IPS-11a (cell line): ENCODE results near the gene EIF6.

ENCODE experiments used
- H3K4me3 ChIP-seq: one replicate; pipeline ENCODE4 v1.5.1; 2013; ENCODE audit warnings: low read depth, low read length, control low read depth

The EIF6 gene

GRCh38 chr20:35281506-35282101 lies 3.0 kb downstream of the EIF6 start:
- no peak overlapping the region for H3K4me3 ChIP-seq

GRCh38 chr20:35280523-35280922 lies 4.0 kb downstream of the EIF6 start:
- no peak overlapping the region for H3K4me3 ChIP-seq

- no peak overlapping the region for H3K4me3 ChIP-seq
Measured at GRCh38 chr20:35279533-35280174, 4.9 kb downstream of the EIF6 start.

GRCh38 chr20:35279040-35279439 lies 5.5 kb downstream of the EIF6 start:
- H3K4me3 ChIP-seq: no peak overlapping the region

DNA sequence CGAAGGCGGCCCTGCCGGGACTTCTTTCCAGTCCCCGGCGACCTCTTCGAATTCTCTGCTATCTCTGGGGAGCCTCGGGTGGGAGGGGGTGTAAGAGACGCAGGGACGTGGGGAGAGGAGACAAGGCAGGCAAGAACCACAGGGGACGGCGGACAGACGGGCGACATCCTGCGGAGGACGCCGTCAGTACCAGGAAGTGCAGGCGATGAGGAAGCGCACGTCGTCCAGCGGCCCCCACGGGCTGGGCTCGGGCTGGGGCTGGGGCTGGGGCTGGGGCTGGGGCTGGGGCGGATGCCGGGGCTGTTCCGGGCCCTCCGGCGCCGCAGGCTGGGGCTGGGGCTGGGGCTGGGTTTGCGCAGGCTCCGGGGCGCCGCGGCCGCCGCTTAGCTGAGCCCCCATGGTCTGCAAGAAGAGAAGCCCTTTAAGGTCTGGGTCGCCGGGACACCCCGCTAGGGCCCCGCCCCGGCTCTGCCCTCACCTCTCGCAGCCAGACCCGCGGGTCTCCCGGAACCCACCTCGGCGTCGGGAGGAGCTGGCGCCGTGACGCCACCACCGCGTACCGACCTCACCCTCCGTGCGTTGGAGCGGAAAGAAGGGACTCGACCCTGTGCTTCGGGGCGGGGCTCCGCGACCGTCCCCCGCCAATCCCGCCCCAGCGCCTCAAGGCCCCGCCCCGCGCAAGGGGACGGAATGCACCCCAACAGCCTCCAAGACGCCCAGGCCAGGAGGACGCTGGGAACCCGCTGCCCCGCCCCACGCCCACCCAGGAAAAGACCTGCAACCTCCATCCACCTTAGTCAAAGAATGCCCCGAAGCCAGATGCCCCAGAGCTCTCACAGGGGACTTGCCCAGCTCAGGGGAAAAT lies 6.8 kb downstream of the EIF6 start, which contains the start of gene MMP24OS:
TSS of gene MMP24OS (minus strand) at position 592 of the 865 bp plus-strand sequence. CDS start at position 399, 193 bp downstream.
- peak within 1 kb of the TSS; percentile 68 for H3K4me3 ChIP-seq

- peak overlapping the region; percentile 68 for H3K4me3 ChIP-seq
Measured at GRCh38 chr20:35277127-35277526, 7.4 kb downstream of the EIF6 start.

- no peak overlapping the region for H3K4me3 ChIP-seq
Measured at GRCh38 chr20:35276408-35276807, 8.2 kb downstream of the EIF6 start.

DNA sequence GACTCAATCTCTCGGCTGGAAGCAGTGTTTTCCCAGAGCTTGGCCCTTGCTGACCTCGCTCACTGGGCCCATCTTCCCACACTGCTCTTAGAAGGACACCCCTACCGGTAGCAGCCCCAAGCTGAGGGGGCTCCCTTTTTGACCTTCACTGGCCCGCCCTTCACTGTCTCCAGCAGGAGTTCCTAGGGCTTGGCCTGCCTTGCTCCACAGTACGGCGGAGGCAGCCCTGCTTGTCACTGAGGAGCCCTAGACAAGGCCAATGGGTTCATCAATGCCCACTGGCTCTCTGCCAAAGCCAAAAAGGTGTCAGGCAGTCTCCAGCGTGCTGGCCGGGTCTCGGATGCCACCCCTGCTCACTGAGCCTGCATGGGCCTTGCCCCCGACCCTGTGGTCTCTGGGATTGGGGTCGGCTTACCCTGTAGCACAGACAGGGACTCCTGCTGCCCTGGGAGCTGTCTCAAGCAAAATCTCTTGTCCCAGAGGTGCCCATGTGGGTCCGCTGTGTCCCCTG lies 8.8 kb downstream of the EIF6 start:
- no peak overlapping the region for H3K4me3 ChIP-seq

DNA sequence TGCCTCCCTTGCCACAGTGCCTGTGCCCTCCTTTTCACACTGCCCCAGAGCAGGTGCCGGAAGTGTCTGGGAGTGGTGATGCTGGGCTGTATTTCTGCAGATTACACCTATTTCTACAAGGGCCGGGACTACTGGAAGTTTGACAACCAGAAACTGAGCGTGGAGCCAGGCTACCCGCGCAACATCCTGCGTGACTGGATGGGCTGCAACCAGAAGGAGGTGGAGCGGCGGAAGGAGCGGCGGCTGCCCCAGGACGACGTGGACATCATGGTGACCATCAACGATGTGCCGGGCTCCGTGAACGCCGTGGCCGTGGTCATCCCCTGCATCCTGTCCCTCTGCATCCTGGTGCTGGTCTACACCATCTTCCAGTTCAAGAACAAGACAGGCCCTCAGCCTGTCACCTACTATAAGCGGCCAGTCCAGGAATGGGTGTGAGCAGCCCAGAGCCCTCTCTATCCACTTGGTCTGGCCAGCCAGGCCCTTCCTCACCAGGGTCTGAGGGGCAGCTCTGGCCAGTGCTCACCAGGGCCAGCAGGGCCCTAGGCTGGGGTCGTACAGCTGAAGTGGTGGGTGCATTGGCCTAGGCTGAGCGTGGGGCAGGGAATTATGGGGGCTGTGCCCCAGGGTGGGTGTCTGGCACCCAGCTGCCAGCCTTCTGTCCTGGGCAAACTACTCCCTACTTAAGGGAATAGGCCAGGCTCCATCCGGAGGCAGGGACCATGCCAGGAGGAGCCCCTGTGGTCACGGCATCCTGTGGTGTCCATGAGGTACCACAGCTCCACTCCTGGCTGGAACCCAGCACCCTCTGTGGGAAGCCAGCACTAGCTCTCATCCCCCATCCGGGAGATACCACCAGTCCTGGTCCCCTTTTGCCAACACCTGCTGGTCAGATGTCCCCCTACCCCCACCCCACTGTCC lies 10.1 kb downstream of the EIF6 start:
- H3K4me3 ChIP-seq: no peak overlapping the region

- no peak overlapping the region for H3K4me3 ChIP-seq
Measured at GRCh38 chr20:35273449-35274171, 11.0 kb downstream of the EIF6 start.

- H3K4me3 ChIP-seq: no peak overlapping the region
Measured at GRCh38 chr20:35271904-35272303, 12.7 kb downstream of the EIF6 start.

DNA sequence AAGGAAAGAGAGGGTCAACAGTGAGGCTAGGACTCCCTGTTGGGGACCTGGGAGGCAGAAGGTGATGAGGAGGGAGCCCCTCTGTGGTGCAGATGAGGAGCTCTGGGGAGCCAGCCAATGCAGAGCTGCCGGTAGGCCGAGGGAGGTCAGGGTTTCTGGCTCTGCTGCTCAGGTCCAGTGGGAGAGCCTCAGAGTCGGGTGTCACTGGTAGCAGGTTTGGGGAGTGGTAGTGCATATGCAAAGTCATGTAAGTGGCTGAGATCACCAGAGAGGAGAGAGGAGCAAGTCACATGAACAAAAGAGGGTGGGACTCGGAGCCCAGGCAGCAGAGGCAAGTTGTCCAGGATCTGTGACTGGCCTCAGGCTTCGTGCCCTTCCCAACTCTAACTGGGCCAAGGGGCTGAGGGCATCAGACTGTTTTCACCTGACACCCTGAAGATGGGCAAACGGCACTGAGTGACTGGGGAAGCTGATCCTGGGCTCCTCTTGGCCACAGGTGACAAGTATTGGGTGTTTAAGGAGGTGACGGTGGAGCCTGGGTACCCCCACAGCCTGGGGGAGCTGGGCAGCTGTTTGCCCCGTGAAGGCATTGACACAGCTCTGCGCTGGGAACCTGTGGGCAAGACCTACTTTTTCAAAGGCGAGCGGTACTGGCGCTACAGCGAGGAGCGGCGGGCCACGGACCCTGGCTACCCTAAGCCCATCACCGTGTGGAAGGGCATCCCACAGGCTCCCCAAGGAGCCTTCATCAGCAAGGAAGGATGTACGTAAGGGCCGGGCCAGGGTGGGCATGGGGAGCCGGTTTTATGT lies 13.3 kb downstream of the EIF6 start:
- no peak overlapping the region for H3K4me3 ChIP-seq

DNA sequence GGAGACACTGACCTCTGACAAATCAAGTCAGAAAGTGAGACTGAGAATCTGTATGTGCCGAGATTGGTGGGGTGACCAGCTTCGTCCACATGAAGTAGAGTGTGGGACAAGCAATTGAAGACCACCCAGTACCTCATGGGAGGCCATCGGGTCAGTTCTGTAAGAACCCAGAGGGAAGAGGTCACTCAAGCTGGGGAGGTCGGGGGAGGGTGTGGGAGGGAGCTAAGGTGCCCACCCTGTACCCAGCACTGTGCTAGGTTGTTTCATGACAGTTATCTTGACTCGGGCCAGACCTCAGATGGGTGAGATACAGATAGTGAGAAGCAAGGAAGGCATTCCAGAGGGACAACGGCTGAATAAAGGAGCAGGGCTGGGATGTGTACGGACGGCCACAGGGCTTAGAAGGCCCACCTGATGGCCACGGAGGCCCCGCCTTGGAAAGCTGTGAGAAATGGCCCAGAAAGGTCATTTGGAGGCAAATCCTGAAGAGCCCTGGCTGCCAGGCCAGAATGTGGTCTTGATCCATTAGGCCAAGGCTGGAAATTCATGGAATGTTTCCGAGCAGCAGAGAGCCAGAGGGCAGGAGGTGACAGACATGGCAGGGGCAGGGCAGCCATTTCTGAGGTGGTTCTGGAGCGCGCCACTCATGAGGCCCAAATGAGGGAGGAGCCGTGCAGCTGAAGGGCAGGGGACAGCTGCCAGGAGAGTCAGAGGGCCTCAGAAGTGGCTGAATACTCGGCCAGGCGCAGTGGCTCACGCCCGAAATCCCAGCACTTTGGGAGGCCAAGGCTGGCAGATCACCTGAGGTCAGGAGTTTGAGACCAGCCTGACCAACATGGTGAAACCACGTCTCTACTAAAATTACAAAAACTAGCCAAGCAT lies 14.3 kb downstream of the EIF6 start:
- H3K4me3 ChIP-seq: no peak overlapping the region

GRCh38 chr20:35269055-35269781 lies 15.4 kb downstream of the EIF6 start:
- H3K4me3 ChIP-seq: no peak overlapping the region

- H3K4me3 ChIP-seq: no peak overlapping the region
Measured at GRCh38 chr20:35267092-35267491, 17.5 kb downstream of the EIF6 start.

DNA sequence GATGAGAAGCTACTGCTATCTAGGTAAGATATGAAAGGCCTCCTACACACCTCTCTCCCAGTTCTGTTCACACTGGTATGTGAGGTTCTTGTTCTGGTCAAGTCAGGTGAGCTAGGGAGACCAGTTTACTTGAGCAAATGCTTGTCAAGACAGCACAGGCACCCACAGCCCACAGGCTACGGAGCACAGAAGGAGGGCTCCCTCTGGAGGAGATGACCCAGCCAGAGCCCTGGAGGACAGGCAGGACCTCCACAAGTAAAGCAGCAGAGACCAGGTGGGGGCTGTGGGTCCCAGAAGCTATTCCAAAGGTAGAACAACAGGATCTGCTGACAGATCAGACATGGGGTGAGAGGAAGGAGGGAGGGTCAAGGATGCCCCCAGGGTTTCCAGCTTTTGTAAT lies 19.8 kb downstream of the EIF6 start:
- H3K4me3 ChIP-seq: no peak overlapping the region

DNA sequence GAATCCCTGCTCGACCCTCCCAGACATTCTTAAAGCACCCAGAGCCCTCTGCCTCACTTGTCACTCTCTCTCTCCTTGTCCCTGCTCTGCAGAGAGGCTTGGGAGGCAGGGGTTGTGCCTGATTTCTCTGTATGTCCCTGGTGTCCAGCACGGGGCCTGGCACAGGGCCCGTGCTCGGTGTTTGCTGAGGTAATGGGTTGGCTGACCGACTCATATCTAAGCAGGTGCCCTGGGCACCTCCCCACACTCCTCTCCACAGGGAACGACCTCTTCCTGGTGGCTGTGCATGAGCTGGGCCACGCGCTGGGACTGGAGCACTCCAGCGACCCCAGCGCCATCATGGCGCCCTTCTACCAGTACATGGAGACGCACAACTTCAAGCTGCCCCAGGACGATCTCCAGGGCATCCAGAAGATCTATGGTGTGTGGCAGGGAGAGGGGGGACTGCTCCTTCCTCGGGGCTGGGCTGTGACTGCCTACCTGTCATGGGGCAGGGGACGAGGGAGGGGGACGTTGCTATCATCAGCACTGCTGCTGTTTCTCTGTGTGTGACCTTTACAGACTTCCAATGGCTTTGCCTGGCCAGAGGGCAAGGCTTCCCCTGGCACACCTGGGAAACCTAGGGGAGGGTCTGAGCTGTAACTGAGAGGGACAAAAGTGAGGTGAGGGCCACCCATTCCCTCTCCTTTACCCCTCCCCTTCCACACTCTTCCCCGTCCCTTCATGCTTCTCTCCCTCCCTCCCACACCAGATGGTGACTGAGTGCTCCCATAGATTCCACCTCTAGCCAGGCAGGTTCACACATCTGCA lies 20.8 kb downstream of the EIF6 start:
- no peak overlapping the region for H3K4me3 ChIP-seq
